Esophagus mucosa (tissue), 1 donor: Measurements from ENCODE around the gene GBE1. TPM values are rescaled to one million over a fixed set of nuclear protein-coding genes. Genes with fewer than 3 reads are reported as not detected.
A peak's percentile ranks its signal among the peaks of the same experiment; 100 is the strongest.

Source experiments
- ATAC-seq: fragments of 200-7000 bp; cut with Tn5 transposase; one replicate; pipeline ENCODE4 v1.9.1; 2020
- total RNA-seq: library from RNA; stranded (reverse); gene quantifications from one replicate; pipeline ENCODE4 v1.2.4, GENCODE V29; 2023
- donor health status: DM: yes; HTN: yes; CAD: no.

Gene GBE1
- total RNA-seq, 1 donor from 2014 or later = 25.9 TPM

GRCh38 chr3:81602781-81603180 is 158.7 kb downstream of the GBE1 start:
- no peak for ATAC-seq

GRCh38 chr3:81601707-81602305 is 159.6 kb downstream of the GBE1 start:
- ATAC-seq = no peak

GRCh38 chr3:81592101-81592500 is 169.3 kb downstream of the GBE1 start:
- ATAC-seq = peak; percentile 53

- no peak for ATAC-seq
These were observed 175.5 kb downstream of the GBE1 start for GRCh38 chr3:81585937-81586336.

GRCh38 chr3:81585056-81585455 is 176.4 kb downstream of the GBE1 start:
- no peak for ATAC-seq

- ATAC-seq = peak; percentile 67
These were observed 179.4 kb downstream of the GBE1 start for GRCh38 chr3:81581966-81582599.

GRCh38 chr3:81580355-81580754 is 181.1 kb downstream of the GBE1 start:
- no peak for ATAC-seq

GRCh38 chr3:81579744-81580143 is 181.7 kb downstream of the GBE1 start:
- ATAC-seq = no peak

- ATAC-seq = no peak
These were observed 189.2 kb downstream of the GBE1 start for GRCh38 chr3:81572201-81572756.

- ATAC-seq = no peak
These were observed 193.1 kb downstream of the GBE1 start for GRCh38 chr3:81568378-81568777.

GRCh38 chr3:81565041-81565440 is 196.4 kb downstream of the GBE1 start:
- ATAC-seq = no peak

- no peak for ATAC-seq
These were observed 203.3 kb downstream of the GBE1 start for GRCh38 chr3:81558106-81558505.

GRCh38 chr3:81554801-81555200 is 206.6 kb downstream of the GBE1 start:
- ATAC-seq = no peak

- ATAC-seq = no peak
These were observed 207.1 kb downstream of the GBE1 start for GRCh38 chr3:81554388-81554787.

- ATAC-seq = no peak
These were observed 211.0 kb downstream of the GBE1 start for GRCh38 chr3:81550415-81550814.

- ATAC-seq = no peak
These were observed 211.6 kb downstream of the GBE1 start for GRCh38 chr3:81549831-81550230.

GRCh38 chr3:81549388-81549787 is 212.1 kb downstream of the GBE1 start:
- no peak for ATAC-seq

GRCh38 chr3:81545572-81545971 is 215.9 kb downstream of the GBE1 start:
- no peak for ATAC-seq

GRCh38 chr3:81544385-81544784 is 217.1 kb downstream of the GBE1 start:
- ATAC-seq = no peak

GRCh38 chr3:81540787-81541186 is 220.7 kb downstream of the GBE1 start:
- ATAC-seq = no peak

- ATAC-seq = no peak
These were observed 229.6 kb downstream of the GBE1 start for GRCh38 chr3:81531846-81532245.

GRCh38 chr3:81531263-81531662 is 230.2 kb downstream of the GBE1 start:
- no peak for ATAC-seq

- ATAC-seq = no peak
These were observed 231.1 kb downstream of the GBE1 start for GRCh38 chr3:81530180-81530939.

GRCh38 chr3:81521855-81522254 is 239.6 kb downstream of the GBE1 start:
- no peak for ATAC-seq
